Endothelial cell of umbilical vein (primary cell): ENCODE results near the gene SNW1. TPM values are rescaled to one million over a fixed set of nuclear protein-coding genes. Genes with fewer than 3 reads are reported as not detected.

Source experiments
- BruUV-seq: library from RNA; stranded (reverse); fragments of 400-500 nt; replicated peaks from 2 replicates; lab custom pipeline; 2021; lab: Mats Ljungman, UMichigan
- CTCF ChIA-PET: fragments of 300-600, 350-600 bp; sonication (Branson Sonifier 250); formaldehyde crosslinking; loops from one replicate; lab custom pipeline; 2021; ENCODE audit warnings: antibody characterized with exemption, inconsistent platforms; lab: Charles Lee
- POLR2A ChIA-PET: fragments of 300-600, 350-600 bp; sonication (Branson Sonifier 250); formaldehyde crosslinking; loops from one replicate; lab custom pipeline; 2021; ENCODE audit warnings: antibody characterized with exemption, inconsistent platforms; lab: Charles Lee
- DNase-seq: peaks from one replicate; pipeline ENCODE4 v3.0.0-alpha.2; 2011; ENCODE audit warnings: low read depth, low spot score
- FAIRE-seq: peaks from 2 replicates; lab custom pipeline; 2011; peaks lifted over from hg19 to GRCh38; lab: Jason Lieb, UNC
- H2AFZ ChIP-seq: 2 replicates; pipeline ENCODE4 v1.6.0; 2012; ENCODE audit warnings: low read depth, low read length, control low read depth, inconsistent platforms
- H3K27ac ChIP-seq: 2 replicates; pipeline ENCODE4 v1.5.1; 2011; ENCODE audit warnings: low read depth, mild to moderate bottlenecking, control low read depth, low read length, moderate library complexity; ENCODE audit not compliant: insufficient read depth
- H3K27me3 ChIP-seq, 2 experiments: 2 replicates each; pipeline versions ENCODE4 v1.6.0 to v1.6.1; 2011; ENCODE audit warnings: low read length in 2 of 2, mixed read lengths in 1 of 2; ENCODE audit not compliant: control insufficient read depth in 2 of 2, insufficient read depth in 2 of 2
- H3K36me3 ChIP-seq, 2 experiments: 2 replicates in 1 of 2; 3 replicates in 1 of 2; pipeline ENCODE4 v1.5.1; 2011; ENCODE audit warnings: low read length in 2 of 2, mild to moderate bottlenecking in 1 of 2, moderate library complexity in 1 of 2; ENCODE audit not compliant: control insufficient read depth in 2 of 2, insufficient read depth in 2 of 2; ENCODE audit errors: extremely low read depth in 1 of 2
- H3K4me1 ChIP-seq: 3 replicates; pipeline ENCODE4 v1.5.1; 2011; ENCODE audit warnings: mild to moderate bottlenecking, low read length; ENCODE audit not compliant: control insufficient read depth, insufficient read depth; ENCODE audit errors: extremely low read depth
- H3K4me2 ChIP-seq: 2 replicates; pipeline ENCODE4 v1.6.1; 2011; ENCODE audit warnings: low read length, control low read depth, mixed read lengths; ENCODE audit not compliant: insufficient read depth
- H3K4me3 ChIP-seq, 3 experiments: fragments of 200-600 bp in 1 of 3; sonication (generic), shearing (Covaris generic) in 1 of 3; replicated peaks in 1 of 3; 2 replicates each; pipeline ENCODE4 v1.5.1; 2011 to 2016; ENCODE audit warnings: control low read depth in 3 of 3, low read length in 3 of 3, mild to moderate bottlenecking in 2 of 3, inconsistent platforms in 1 of 3, low read depth in 1 of 3, moderate library complexity in 1 of 3; ENCODE audit not compliant: insufficient read depth in 1 of 3
- H3K79me2 ChIP-seq: 2 replicates; pipeline ENCODE4 v1.6.0; 2012; ENCODE audit warnings: low read length, inconsistent platforms; ENCODE audit not compliant: control insufficient read depth, insufficient read depth
- H3K9ac ChIP-seq: replicated peaks from 2 replicates; pipeline ENCODE3; 2011; ENCODE audit warnings: low read length, control low read depth; ENCODE audit not compliant: insufficient read depth; ENCODE audit errors: extremely low read depth
- H3K9me1 ChIP-seq: replicated peaks from 3 replicates; pipeline ENCODE4 v1.6.0; 2011; ENCODE audit warnings: mild to moderate bottlenecking, low read length; ENCODE audit not compliant: control insufficient read depth, insufficient read depth; ENCODE audit errors: extremely low read depth
- H3K9me3 ChIP-seq: replicated peaks from 2 replicates; pipeline ENCODE4 v1.5.1; 2012; ENCODE audit warnings: low read length, inconsistent platforms; ENCODE audit not compliant: control insufficient read depth, insufficient read depth
- H4K20me1 ChIP-seq: replicated peaks from 2 replicates; pipeline ENCODE3; 2011; ENCODE audit warnings: mild to moderate bottlenecking, low read length; ENCODE audit not compliant: control insufficient read depth, insufficient read depth; ENCODE audit errors: extremely low read depth
- EZH2 ChIP-seq: IDR thresholded peaks from 2 replicates; pipeline ENCODE4 v1.6.1; 2012; ENCODE audit warnings: borderline replicate concordance, low read depth, mild to moderate bottlenecking, moderate library complexity, low read length, inconsistent platforms; ENCODE audit not compliant: severe bottlenecking
- FOS ChIP-seq: IDR thresholded peaks from 2 replicates; pipeline ENCODE4 v1.6.1; 2011; ENCODE audit warnings: mild to moderate bottlenecking, low read length, moderate library complexity, borderline replicate concordance; ENCODE audit not compliant: insufficient read depth
- GATA2 ChIP-seq: IDR thresholded peaks from 2 replicates; pipeline ENCODE4 v1.7.0; 2011; ENCODE audit warnings: low read depth, mild to moderate bottlenecking, moderate library complexity, mixed read lengths, low read length; ENCODE audit not compliant: insufficient read length, insufficient read depth
- JUN ChIP-seq: IDR thresholded peaks from 2 replicates; pipeline ENCODE4 v1.6.1; 2011; ENCODE audit warnings: borderline replicate concordance, low read depth; ENCODE audit not compliant: insufficient read length, insufficient read depth
- MYC ChIP-seq: IDR thresholded peaks from one replicate; pipeline ENCODE4 v1.6.1; 2011; ENCODE audit warnings: mild to moderate bottlenecking, low read depth, low read length
- POLR2A ChIP-seq: IDR thresholded peaks from 2 replicates; pipeline ENCODE4 v1.6.1; 2012; ENCODE audit warnings: low read depth, mild to moderate bottlenecking, control low read depth, low read length
- POLR2AphosphoS5 ChIP-seq: IDR thresholded peaks from 2 replicates; pipeline ENCODE4 v1.6.1; 2012; ENCODE audit warnings: low read depth, mild to moderate bottlenecking, control low read depth, low read length, moderate library complexity; ENCODE audit not compliant: insufficient read depth
- dilution Hi-C: fragments of 300-500 bp; cut with MboI; formaldehyde crosslinking; loops from one replicate; pipeline ENCODE4 v1.15.0; 2019; ENCODE audit warnings: low sequenced_read_pairs; ENCODE audit not compliant: extremely low pct_ligation_motif_present
- intact Hi-C: fragments of 100-400 bp; cut with micrococcal nuclease; formaldehyde crosslinking; loops from one replicate; pipeline ENCODE4 v1.10.0; 2022
- polyA plus RNA-seq, 4 experiments: library from polyadenylated mRNA; depleted of rRNA in 3 of 4; stranded (reverse) in 3 of 4; unstranded in 1 of 4; fragments of >200 nt; gene quantifications; 2 replicates each; pipeline versions ENCODE4 v1.2.1 to v1.2.3, GENCODE V29; 2011 to 2012; ENCODE audit warnings: missing spikeins in 1 of 4
- total RNA-seq: library from RNA; stranded (reverse); gene quantifications from 2 replicates; pipeline ENCODE4 v1.2.3, GENCODE V29; 2021
- TF ChIP-seq, protein P1 (sequence below): IDR thresholded peaks from 2 replicates; pipeline ENCODE4 v1.6.1; 2011; ENCODE audit not compliant: insufficient read depth, insufficient read length
- TF ChIP-seq, protein P2 (sequence below), 2 donors: IDR thresholded peaks; 1 replicate in 1 of 2; 2 replicates in 1 of 2; pipeline ENCODE4 v1.5.1; 2011; ENCODE audit warnings: low read length in 2 of 2, mild to moderate bottlenecking in 2 of 2, moderate library complexity in 2 of 2, control low read depth in 1 of 2, inconsistent platforms in 1 of 2, low read depth in 1 of 2; ENCODE audit not compliant: insufficient read depth in 1 of 2; ENCODE audit errors: extremely low read depth in 1 of 2

The SNW1 gene
- total and polyA plus RNA-seq, 2 donors (not counting 3 experiments of a cell fraction or from before 2014, with no cell fraction given): 14.3 to 104 TPM

DNA sequence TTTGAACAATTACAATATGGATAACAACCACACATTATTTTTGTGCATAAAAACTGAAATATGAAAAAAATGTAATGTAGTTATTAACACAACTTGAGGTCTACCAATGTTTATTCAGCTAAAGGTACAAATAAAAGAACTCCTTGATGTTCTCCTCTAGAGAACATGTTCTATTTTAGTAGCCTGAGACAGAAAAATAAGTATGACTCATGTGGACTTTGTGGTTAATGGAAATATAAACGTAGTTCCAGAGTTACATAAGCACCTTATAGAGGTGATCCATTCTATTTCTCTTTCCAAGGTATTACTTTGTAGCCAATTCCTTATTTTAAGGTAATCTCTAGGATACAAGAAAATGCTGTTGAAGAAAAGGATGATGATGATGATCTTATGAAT is 78.8 kb downstream of the SNW1 start:
- intact Hi-C loops (no loop called here), dilution Hi-C loops (no loop called here)
- DNase-seq (no peak), FAIRE-seq (peak; percentile 57)
- Histone ChIP-seq H3K79me2 (no peaks in the 10 kb centered on the region), H3K9me1 (no peaks in the 10 kb centered on the region), H3K36me3 (peaks cover 0 to 2% of the 10 kb centered on the region in 2 experiments), H4K20me1 (no peaks in the 10 kb centered on the region), H3K4me1 (no peaks in the 10 kb centered on the region), H3K9ac (no peak overlapping the region), H3K9me3 (no peaks in the 10 kb centered on the region), H3K27ac (no peak overlapping the region), H3K27me3 (no peaks in the 10 kb centered on the region), H3K4me2 (no peak overlapping the region), H2AFZ (no peak overlapping the region), H3K4me3 (no peak overlapping the region)
- TF ChIP-seq, protein P1, sequence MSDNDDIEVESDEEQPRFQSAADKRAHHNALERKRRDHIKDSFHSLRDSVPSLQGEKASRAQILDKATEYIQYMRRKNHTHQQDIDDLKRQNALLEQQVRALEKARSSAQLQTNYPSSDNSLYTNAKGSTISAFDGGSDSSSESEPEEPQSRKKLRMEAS: no peak
- TF ChIP-seq FOS: peak; percentile 56
- BruUV-seq: no TSS peak
- ChIA-PET POLR2A (no interaction called here), CTCF (no interaction called here)

DNA sequence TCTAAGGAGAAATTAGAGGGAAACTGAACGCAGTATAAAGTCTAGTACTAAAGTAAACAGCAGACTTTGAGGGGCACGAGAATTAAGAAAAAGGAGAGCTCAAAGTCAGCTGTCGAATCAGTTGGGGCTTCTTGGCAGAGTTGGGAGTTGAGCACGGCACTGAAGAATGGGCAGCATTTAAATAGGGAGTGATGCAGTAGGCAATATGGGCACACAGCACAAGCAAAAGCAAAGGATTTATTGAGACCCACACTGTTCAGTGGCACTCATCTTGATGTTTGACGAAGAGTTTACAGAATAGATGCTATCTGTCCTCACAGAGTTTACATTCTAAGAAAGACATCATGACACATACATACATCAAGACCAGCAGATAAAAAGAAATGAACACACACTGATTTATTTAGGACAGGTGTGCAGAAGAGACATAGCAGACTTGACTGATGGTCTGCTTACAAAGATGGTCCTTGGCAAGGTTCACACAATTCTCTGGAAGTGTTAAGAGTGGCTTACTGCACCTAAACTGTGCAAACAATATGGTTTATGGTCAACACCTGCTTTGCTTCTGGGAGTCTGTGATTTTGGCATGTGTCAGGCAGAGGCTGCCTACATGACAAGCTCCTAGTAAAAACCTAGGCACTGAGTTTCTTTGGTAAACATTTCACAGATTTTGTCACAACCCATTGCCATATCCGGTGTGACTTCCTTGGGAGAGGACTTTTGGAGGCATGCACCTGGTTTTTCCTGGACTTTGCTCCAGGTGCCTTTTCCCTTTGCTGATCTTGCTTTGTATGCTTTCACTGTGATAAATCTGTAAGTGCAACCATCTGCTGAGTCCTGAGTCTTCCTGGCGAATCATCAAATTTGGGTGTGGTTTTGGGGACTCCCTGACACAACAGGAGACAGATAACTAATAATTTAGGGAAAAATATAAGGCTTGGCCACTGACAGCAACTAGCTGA is 79.5 kb downstream of the SNW1 start:
- Histone ChIP-seq H3K4me1 (no peaks in the 10 kb centered on the region), H2AFZ (no peak overlapping the region), H3K9me1 (no peaks in the 10 kb centered on the region), H3K79me2 (no peaks in the 10 kb centered on the region), H3K27me3 (no peaks in the 10 kb centered on the region), H3K9me3 (no peaks in the 10 kb centered on the region), H3K4me2 (no peak overlapping the region), H3K27ac (no peak overlapping the region), H3K9ac (no peak overlapping the region), H4K20me1 (no peaks in the 10 kb centered on the region), H3K36me3 (peaks cover 0 to 2% of the 10 kb centered on the region in 2 experiments), H3K4me3 (no peak overlapping the region)
- CTCF ChIA-PET: no interaction called here
- no peak for FAIRE-seq
- POLR2A ChIA-PET: no interaction called here
- no peak for DNase-seq
- no TSS peak for BruUV-seq
- dilution Hi-C loops (no loop called here), intact Hi-C loops (no loop called here)
- TF ChIP-seq FOS: no peak
- no peak for TF ChIP-seq POLR2AphosphoS5
- TF ChIP-seq MYC: no peak
- TF ChIP-seq GATA2: no peak
- TF ChIP-seq JUN: no peak
- no peak for TF ChIP-seq EZH2
- no peak for TF ChIP-seq POLR2A
- TF ChIP-seq, protein P2, sequence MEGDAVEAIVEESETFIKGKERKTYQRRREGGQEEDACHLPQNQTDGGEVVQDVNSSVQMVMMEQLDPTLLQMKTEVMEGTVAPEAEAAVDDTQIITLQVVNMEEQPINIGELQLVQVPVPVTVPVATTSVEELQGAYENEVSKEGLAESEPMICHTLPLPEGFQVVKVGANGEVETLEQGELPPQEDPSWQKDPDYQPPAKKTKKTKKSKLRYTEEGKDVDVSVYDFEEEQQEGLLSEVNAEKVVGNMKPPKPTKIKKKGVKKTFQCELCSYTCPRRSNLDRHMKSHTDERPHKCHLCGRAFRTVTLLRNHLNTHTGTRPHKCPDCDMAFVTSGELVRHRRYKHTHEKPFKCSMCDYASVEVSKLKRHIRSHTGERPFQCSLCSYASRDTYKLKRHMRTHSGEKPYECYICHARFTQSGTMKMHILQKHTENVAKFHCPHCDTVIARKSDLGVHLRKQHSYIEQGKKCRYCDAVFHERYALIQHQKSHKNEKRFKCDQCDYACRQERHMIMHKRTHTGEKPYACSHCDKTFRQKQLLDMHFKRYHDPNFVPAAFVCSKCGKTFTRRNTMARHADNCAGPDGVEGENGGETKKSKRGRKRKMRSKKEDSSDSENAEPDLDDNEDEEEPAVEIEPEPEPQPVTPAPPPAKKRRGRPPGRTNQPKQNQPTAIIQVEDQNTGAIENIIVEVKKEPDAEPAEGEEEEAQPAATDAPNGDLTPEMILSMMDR (IDR thresholded peaks at IDR 0.05; ENCODE audit: extremely low read depth in 1 of 2, insufficient read depth in 1 of 2, low read depth in 1 of 2, low read length in 2 of 2): no peak
